ENCODE measurements around the gene AGBL3. TPM values are rescaled to one million over a fixed set of nuclear protein-coding genes. Genes with fewer than 3 reads are reported as not detected.

AGBL3 gene
- total and polyA plus RNA-seq, 2 of the 8 experiments (the other 6 are each of a cell fraction or from before 2014, with no cell fraction given) = 1.1 to 1.9 TPM

- 13% methylated on average over 3 of the region's 3 CpGs; no CpG with 5 or more reads in 1 of the 2 experiments for WGBS, 2 experiments (ENCODE audit: extremely low coverage in 1 of 2, insufficient coverage in 1 of 2, insufficient read length in 1 of 2, insufficient replicate concordance in 2 of 2, low coverage in 1 of 2, low lambda C conversion rate in 2 of 2, missing lambda C conversion rate in 1 of 2)
- ChIA-PET POLR2A (ENCODE audit: partially characterized antibody) (interaction anchor here (0.6 to 2.5 kb wide), 3 partner anchors 89 to 94 kb away, joined by 3 to 7 read pairs (median 3); no protein-coding TSS in a partner anchor), CTCF (ENCODE audit: partially characterized antibody) (no interaction called here)
- no peak overlapping the region for H4K8ac ChIP-seq (ENCODE audit: extremely low read depth, insufficient read depth, low read length)
- no peak overlapping the region for H3K27ac ChIP-seq (ENCODE audit: low read depth, low read length)
- peaks cover 0 to 6% of the 10 kb centered on the region in 2 experiments; a peak in 1 of 4 replicates for H3K9me3 ChIP-seq (ENCODE audit: insufficient read depth in 2 of 2, low read depth in 1 of 2, low read length in 1 of 2)
- H4K20me1 ChIP-seq (replicated peaks in 1 of 2; ENCODE audit: control insufficient read depth in 1 of 2, insufficient read depth in 2 of 2, low read length in 2 of 2) = no peaks in the 10 kb centered on the region
- peaks cover 0 to 4% (median 0%) of the 10 kb centered on the region in 4 experiments; a peak in 2 of 8 replicates for H3K36me3 ChIP-seq (ENCODE audit: control insufficient read depth in 2 of 4, insufficient read depth in 4 of 4, low read length in 3 of 4)
- H3K4me2 ChIP-seq (ENCODE audit: insufficient read depth in 1 of 2, low read depth in 2 of 2, low read length in 2 of 2) = peak overlapping the region; percentile 41 to 49
- H2AK5ac ChIP-seq (ENCODE audit: low read depth, low read length) = no peak overlapping the region
- no peak overlapping the region for H2BK20ac ChIP-seq (ENCODE audit: low read length)
- FAIRE-seq (peak; percentile 63), DNase-seq (ENCODE audit: low read depth in 1 of 2, low spot score in 2 of 2) (no peak)
- H3K9ac ChIP-seq (replicated peaks in 1 of 4; ENCODE audit: extremely low read depth in 1 of 4, low read depth in 3 of 4, low read length in 3 of 4) = no peak overlapping the region
- TF ChIP-seq GABPA (IDR thresholded peaks at IDR 0.05; ENCODE audit: borderline replicate concordance, insufficient read depth, low read length) (no peak), CBX8 (IDR thresholded peaks at IDR 0.05; ENCODE audit: borderline replicate concordance, low read depth, low read length) (no peak), HDAC2 (IDR thresholded peaks at IDR 0.05; ENCODE audit: borderline replicate concordance in 1 of 2, low read depth in 2 of 2, low read length in 2 of 2) (peak in 1 of 2 experiments; percentile 96; a peak in 2 of 4 replicates), BACH1 (IDR thresholded peaks at IDR 0.05; ENCODE audit: low read length) (0 out of 2 replicates have a peak, but pooled peaks have one; percentile 43)
- no peak overlapping the region for H2AFZ ChIP-seq (ENCODE audit: low read length)
- H2BK12ac ChIP-seq (ENCODE audit: low read depth, low read length) = no peak overlapping the region
- peaks cover 2 to 15% (median 11%) of the 10 kb centered on the region in 4 experiments; a peak in 5 of 7 replicates for H3K4me1 ChIP-seq (replicated peaks in 1 of 4; ENCODE audit: control insufficient read depth in 3 of 4, insufficient read depth in 4 of 4, low read length in 3 of 4)
- peak overlapping the region in 1 of 4 experiments; percentile 32; a peak in 1 of 8 replicates for H3K4me3 ChIP-seq (ENCODE audit: extremely low read depth in 1 of 4, insufficient read depth in 2 of 4, low read depth in 3 of 4, low read length in 4 of 4)
- H3K79me2 ChIP-seq (ENCODE audit: control insufficient read depth in 1 of 2, insufficient read depth in 2 of 2, low read length in 2 of 2) = no peaks in the 10 kb centered on the region
- no peak overlapping the region for H4K5ac ChIP-seq (ENCODE audit: insufficient read length, low read depth, low read length)
- H2BK15ac ChIP-seq (ENCODE audit: low read length) = no peak overlapping the region
- H3K27me3 ChIP-seq (replicated peaks in 1 of 4; ENCODE audit: control insufficient read depth in 3 of 4, extremely low read depth in 1 of 4, insufficient read depth in 3 of 4, low read length in 3 of 4) = peaks cover 0 to 1% (median 0%) of the 10 kb centered on the region in 4 experiments; a peak in 1 of 7 replicates
- no peak overlapping the region for H3K23ac ChIP-seq (ENCODE audit: insufficient read length)
- no peak overlapping the region for H2BK5ac ChIP-seq (ENCODE audit: low read depth, low read length)
- no peak overlapping the region for H3K14ac ChIP-seq (ENCODE audit: insufficient read length)
- no peak overlapping the region for H3K56ac ChIP-seq (replicated peaks; ENCODE audit: insufficient read length, low read depth, low read length)
- no peak overlapping the region for H2BK120ac ChIP-seq (replicated peaks; ENCODE audit: low read depth, low read length)
- no peak overlapping the region for H3K4ac ChIP-seq (replicated peaks; ENCODE audit: insufficient read length, low read depth, low read length)
- no peaks in the 10 kb centered on the region for H3K23me2 ChIP-seq (ENCODE audit: low read depth, low read length)
- no peaks in the 10 kb centered on the region for H3K79me1 ChIP-seq (ENCODE audit: low read depth, low read length)
- no peak overlapping the region for H3K18ac ChIP-seq (ENCODE audit: extremely low read depth, low read length)
- H4K91ac ChIP-seq (replicated peaks; ENCODE audit: insufficient read length, low read length) = no peak overlapping the region
These were observed 89.4 kb downstream of the AGBL3 start for GRCh38 chr7:135075716-135076115.

Data from H1 (cell line).